ENCODE data around the gene BCAS3.

Gene BCAS3

GRCh38 chr17:61175298-61176142 is 497.9 kb downstream of the BCAS3 start:
- DNase-seq: no peak

- DNase-seq: no peak
Measured at GRCh38 chr17:61177351-61177750, 499.7 kb downstream of the BCAS3 start.

DNA sequence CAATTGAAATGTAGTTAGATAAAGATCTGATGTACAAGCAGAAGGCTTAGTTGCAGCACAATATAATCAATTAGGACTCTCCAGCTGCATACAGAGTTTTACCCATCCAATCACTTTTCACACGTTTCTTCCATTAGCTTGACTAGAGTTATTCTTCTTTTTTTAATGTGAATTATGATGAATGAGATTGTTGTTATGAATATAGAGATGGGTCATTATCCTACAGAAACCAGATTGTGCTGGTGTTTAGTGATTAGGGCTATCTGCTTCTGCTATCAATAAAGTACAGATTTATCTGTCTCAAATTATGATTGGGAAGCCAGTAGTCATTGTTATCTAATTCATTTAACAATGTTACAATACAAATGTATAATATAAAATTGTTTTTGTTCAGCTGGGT is 500.6 kb downstream of the BCAS3 start:
- no peak for DNase-seq

GRCh38 chr17:61179380-61179806 is 501.7 kb downstream of the BCAS3 start:
- no peak for DNase-seq

- DNase-seq: no peak
Measured at GRCh38 chr17:61183793-61184192, 506.1 kb downstream of the BCAS3 start.

- DNase-seq: no peak
Measured at GRCh38 chr17:61185385-61185784, 507.7 kb downstream of the BCAS3 start.

DNA sequence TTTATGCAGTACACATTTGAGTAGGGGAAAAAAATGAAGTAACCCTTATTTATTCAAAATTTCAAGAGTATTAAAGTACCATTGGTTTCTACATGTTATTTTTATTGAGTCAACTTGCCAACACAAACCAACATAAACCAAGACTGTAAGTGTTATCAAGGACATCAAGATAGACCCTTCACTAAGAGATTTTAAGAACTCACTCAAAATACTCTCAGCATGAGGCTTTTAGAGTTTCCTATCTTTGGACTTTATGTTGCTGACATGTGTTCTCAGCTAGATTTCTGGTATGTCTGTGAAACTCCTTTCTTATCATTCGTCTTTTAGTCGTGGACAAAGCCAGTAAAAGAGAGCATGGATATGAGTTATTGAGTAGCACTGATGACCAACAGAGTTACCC is 509.4 kb downstream of the BCAS3 start:
- DNase-seq: no peak

DNA sequence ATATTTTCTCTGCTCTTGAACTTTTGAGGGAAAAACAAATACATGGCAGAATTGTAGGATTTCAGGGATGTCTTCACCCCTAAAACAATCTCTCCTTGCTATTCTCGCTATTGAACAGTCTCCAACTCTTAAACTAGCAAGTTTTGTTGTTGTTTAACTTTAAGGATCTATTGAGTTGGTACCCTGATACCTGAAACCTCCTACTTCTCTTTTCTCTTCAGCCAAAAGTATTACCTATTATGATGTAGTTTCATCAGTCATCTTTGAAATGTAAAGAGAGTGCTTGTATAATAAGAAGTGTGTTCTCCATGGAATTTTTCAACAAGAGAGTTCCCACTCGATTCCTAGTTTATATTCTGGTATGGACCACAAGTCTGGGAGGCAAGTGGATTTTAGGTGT is 510.4 kb downstream of the BCAS3 start:
- no peak for DNase-seq

DNA sequence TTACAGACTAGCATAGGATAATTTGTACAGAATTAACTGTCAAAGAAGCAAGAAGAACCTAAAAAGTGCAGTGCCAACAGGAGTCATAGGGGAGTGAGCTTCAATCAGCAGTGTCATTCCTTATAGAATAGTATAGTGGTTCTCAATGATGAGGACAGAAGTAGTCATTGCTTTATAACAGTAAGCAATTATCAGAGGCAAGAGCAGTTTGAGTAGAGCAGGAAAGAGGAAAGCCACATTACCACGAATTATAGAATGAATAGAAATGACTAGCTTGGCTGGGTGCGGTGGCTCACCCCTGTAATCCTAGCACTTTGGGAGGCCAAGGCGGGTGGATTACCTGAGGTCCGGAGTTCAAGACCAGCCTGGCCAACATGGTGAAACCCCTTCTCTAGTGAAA is 512.3 kb downstream of the BCAS3 start:
- DNase-seq: no peak

GRCh38 chr17:61196302-61196704 is 518.7 kb downstream of the BCAS3 start:
- DNase-seq: no peak

DNA sequence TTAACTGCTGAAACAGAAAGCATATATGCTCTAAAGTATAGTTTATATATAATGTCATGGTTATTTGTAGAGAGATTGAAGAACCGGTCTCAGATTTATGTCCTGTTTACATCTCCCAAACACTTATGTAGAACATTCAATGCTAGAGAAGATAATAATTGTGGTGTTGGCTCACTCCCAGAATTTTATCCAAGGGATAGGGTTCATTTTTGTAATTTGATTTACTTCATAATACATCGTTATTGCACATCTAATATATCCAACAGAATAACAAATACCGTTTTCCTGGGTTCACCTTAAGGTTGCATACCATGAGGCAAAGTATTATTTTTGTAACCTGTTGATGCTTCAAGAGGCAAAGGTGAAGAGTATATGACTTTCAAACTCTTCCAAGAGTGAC is 519.1 kb downstream of the BCAS3 start:
- DNase-seq: no peak

DNA sequence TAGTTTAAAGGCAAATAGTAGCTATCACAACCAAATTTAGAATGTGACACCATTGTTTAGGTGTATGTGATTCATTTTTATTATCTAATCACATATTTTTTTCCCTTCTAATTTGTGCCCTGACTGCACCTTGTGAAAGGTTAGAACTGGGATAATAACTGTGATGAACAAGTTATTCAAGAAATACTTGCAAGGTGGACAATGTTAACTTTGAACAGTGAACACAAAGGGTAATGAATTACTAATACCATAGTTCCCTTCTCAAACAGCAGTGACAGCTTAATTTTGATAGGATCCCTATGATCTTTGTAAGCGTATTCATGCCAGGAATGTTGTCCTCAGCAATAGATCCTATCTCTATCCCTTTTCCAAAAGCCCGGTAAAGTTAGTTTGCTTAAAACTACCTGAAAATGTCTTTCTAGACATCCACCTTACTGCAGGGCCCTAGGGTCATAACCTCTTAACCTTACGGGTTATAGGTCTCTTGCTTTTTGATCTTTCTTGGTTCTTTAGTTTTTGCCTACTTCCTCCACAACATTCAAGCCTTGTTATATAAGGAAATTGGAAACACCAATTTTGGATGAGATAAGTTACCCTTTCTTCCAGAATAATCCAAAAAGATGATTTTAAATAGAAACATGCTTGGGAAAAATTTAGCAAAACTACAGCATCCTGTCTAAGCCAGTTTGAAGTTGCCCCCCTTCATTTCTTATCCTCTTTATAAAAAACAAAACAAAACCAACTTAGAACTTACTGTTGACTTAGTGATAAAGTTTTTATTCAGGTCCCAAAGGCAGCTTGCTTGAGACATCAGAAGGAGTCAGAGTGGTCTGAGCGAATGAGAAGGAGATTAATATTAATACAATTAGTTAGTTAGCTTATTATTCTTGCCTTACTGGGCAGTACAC is 522.0 kb downstream of the BCAS3 start:
- no peak for DNase-seq

DNA sequence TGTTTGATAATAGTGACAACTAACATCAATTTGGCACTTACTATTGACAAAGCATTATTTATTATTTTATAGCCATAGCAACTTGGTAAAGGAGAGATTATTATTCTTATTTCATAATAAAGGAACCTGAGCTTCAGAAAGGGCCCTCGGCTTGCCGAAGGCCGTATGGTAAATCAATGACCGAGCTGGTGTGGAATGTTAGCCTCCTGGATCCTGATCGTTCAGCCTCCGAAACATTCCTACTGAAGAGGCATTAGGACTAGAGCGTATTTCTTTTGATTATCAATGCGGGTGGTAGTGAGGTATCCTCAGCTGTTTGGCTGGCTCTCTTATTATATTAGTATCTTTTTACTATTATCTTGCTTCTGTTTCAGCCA is 522.7 kb downstream of the BCAS3 start:
- no peak for DNase-seq

DNA sequence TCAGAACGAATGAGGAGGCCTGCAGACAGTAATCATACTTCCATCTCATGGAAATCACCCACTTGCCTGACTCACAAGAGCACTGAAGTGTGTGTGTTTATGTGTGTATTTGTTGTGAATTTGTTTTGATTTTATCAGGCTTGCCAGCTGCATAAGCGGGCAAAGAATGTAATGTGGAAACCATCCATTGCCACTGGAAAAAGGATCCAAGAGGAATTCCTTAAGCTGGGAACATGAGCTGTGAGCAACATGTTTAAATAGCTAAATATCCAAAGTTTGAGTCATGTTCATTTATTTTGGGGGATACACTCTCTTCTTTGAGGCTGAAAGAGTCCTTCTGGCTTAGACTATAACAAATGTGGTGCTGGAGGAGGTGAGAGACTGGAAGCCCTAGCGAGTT is 523.6 kb downstream of the BCAS3 start:
- no peak for DNase-seq

DNA sequence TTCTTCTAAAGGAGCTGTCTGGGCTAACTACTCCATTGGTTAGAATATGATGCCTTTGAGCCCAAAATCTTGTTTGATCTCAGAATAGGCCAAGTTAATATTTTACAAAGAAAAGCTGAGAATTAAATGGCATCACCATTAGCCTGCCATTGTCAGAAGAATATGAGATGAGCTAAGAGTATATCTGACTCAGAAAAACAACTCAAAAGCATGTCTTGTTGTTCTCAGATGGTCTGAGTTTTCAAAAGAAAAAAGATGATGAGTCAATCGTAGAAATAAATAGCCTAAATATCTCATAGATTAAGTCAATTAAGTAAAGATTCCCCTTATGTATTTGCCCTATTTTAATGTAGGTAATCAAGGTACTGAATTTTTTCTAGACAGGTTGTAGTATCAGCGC is 524.9 kb downstream of the BCAS3 start:
- no peak for DNase-seq

GRCh38 chr17:61203671-61204131 is 526.0 kb downstream of the BCAS3 start:
- no peak for DNase-seq

DNA sequence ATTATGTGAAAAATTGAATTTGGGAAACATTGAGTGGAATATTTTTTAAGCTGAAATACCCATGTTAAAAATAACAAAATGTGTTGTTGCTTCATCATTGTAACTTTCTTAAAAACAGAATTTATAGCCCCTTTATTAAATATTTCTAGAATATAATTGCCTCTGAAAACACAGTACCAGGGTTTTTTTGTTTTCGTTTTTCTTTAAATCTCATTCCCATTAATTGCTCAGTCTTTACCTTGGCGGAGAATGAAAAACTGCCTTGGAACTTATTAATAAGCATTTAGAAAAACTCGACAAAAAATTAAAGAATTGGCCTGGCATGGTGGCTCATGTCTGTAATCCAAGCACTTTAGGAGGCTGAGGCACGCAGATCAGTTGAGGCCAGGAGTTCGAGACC is 526.8 kb downstream of the BCAS3 start:
- no peak for DNase-seq

DNA sequence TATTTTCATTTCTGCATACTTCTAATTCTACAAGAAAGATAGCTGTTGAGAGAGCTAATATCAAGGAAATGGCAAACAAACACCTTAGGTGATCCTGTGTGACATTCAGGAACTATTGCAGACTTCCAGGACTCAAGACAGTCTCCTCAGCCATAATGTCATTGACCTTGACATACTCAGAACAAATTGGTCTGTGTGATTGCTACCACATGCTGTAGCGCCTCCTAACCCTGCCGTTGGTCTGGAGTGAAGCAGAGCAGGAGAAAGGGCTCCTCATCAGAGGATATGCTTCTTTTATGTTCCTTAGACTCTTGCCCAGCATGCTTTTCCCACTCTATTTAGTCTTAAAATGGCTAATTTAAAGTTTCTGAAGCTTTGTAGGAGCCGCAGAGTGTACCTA is 527.8 kb downstream of the BCAS3 start:
- no peak for DNase-seq

DNA sequence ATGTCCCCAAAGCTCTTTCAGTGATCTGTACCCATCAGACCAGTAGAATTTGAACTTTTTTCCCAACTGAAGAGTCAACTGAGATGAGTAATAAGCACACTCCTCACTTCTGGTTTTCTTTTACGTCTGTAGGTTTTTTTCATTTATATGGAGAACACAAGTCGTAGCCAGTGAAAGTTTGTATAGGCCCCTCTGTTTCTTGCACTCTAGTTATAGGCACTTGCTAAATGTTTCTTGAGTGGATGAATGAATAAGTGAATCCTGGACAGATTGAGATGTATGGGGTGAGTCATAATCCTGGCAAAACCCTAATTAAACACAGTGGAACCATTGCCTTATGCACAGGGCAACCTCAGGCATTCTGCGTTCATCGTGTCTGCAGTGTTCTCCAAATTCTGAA is 528.3 kb downstream of the BCAS3 start:
- DNase-seq: no peak

- DNase-seq: no peak
Measured at GRCh38 chr17:61206922-61207321, 529.3 kb downstream of the BCAS3 start.

DNA sequence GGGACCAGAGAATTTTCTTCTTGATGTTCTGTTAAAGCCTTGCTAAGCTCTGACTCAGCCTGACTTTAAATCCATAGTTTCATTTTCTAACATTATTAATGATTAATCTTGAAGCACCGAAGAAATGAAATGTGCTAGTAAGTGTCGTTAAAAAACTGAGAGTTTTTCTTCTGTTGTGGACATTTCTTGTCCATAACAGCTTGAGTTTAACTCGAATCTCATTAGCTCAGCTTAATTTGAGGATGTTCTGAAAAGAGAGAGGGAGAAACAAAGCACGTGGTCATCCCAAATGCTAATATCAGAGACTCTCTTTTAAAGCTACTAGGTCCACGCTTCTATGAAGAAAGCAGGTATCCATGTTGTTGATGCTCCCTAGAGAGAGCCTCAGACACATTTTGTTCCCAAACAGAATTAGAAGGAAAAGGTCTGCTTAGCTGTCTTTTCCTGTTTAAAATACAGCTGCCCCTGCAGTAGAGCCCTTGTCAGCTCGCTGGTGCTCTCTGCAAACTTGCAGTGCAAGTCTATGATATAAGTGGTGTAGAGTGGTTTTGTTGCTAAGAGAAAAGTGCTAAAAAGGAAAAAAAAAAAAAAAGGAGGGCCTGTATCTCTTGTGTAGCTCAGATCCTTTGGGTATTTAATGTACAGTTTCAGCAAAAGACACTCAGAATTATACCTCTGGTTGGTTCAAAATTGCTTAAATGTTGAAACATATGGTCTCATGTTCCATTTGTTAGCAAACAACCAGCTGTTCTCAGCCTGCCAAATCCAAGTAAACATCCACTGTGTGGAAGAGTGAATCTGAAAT is 530.9 kb downstream of the BCAS3 start:
- peak; percentile 5 for DNase-seq

GRCh38 chr17:61209106-61209439 is 531.4 kb downstream of the BCAS3 start:
- DNase-seq: no peak

GRCh38 chr17:61209525-61209924 is 531.9 kb downstream of the BCAS3 start:
- no peak for DNase-seq
